ENCODE results near the gene DSC1.

Gene DSC1

GRCh38 chr18:31204166-31204565 lies 41.5 kb upstream of the DSC1 start:
- no peak overlapping the region for H3K27ac ChIP-seq (ENCODE audit: low read length)
- H3K79me2 ChIP-seq (ENCODE audit: low read length) = no peaks in the 10 kb centered on the region
- no peaks in the 10 kb centered on the region for H3K9me3 ChIP-seq (ENCODE audit: insufficient read depth, low read length)
- H3K9ac ChIP-seq (ENCODE audit: low read length) = no peak overlapping the region
- no peak for TF ChIP-seq EZH2phosphoT487 (IDR thresholded peaks at IDR 0.05; ENCODE audit: low read depth)
- TF ChIP-seq, protein P1, sequence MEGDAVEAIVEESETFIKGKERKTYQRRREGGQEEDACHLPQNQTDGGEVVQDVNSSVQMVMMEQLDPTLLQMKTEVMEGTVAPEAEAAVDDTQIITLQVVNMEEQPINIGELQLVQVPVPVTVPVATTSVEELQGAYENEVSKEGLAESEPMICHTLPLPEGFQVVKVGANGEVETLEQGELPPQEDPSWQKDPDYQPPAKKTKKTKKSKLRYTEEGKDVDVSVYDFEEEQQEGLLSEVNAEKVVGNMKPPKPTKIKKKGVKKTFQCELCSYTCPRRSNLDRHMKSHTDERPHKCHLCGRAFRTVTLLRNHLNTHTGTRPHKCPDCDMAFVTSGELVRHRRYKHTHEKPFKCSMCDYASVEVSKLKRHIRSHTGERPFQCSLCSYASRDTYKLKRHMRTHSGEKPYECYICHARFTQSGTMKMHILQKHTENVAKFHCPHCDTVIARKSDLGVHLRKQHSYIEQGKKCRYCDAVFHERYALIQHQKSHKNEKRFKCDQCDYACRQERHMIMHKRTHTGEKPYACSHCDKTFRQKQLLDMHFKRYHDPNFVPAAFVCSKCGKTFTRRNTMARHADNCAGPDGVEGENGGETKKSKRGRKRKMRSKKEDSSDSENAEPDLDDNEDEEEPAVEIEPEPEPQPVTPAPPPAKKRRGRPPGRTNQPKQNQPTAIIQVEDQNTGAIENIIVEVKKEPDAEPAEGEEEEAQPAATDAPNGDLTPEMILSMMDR (IDR thresholded peaks at IDR 0.05; ENCODE audit: low read depth, low read length) = no peak
- H3K4me1 ChIP-seq (ENCODE audit: low read length) = no peaks in the 10 kb centered on the region
- no peak overlapping the region for H2AFZ ChIP-seq (ENCODE audit: low read depth, low read length)
- H3K4me3 ChIP-seq (ENCODE audit: low read length) = no peak overlapping the region
- H4K20me1 ChIP-seq (ENCODE audit: insufficient read depth, low read length) = no peaks in the 10 kb centered on the region
- H3K36me3 ChIP-seq (replicated peaks; ENCODE audit: low read depth, low read length) = no peaks in the 10 kb centered on the region
- no peak overlapping the region for H3K4me2 ChIP-seq (ENCODE audit: low read length)
- H3K27me3 ChIP-seq (ENCODE audit: low read depth, low read length) = no peaks in the 10 kb centered on the region

- Histone ChIP-seq H3K79me2 (ENCODE audit: low read length) (no peaks in the 10 kb centered on the region), H3K9me3 (ENCODE audit: insufficient read depth, low read length) (no peaks in the 10 kb centered on the region), H3K36me3 (replicated peaks; ENCODE audit: low read depth, low read length) (no peaks in the 10 kb centered on the region), H3K4me2 (ENCODE audit: low read length) (no peak overlapping the region), H3K27ac (ENCODE audit: low read length) (no peak overlapping the region), H4K20me1 (ENCODE audit: insufficient read depth, low read length) (no peaks in the 10 kb centered on the region), H3K4me1 (ENCODE audit: low read length) (no peaks in the 10 kb centered on the region), H2AFZ (ENCODE audit: low read depth, low read length) (no peak overlapping the region), H3K9ac (ENCODE audit: low read length) (no peak overlapping the region), H3K27me3 (ENCODE audit: low read depth, low read length) (no peaks in the 10 kb centered on the region), H3K4me3 (ENCODE audit: low read length) (no peak overlapping the region)
- no peak for TF ChIP-seq EZH2phosphoT487 (IDR thresholded peaks at IDR 0.05; ENCODE audit: low read depth)
Observed at GRCh38 chr18:31203794-31204148, 41.1 kb upstream of the DSC1 start.

DNA sequence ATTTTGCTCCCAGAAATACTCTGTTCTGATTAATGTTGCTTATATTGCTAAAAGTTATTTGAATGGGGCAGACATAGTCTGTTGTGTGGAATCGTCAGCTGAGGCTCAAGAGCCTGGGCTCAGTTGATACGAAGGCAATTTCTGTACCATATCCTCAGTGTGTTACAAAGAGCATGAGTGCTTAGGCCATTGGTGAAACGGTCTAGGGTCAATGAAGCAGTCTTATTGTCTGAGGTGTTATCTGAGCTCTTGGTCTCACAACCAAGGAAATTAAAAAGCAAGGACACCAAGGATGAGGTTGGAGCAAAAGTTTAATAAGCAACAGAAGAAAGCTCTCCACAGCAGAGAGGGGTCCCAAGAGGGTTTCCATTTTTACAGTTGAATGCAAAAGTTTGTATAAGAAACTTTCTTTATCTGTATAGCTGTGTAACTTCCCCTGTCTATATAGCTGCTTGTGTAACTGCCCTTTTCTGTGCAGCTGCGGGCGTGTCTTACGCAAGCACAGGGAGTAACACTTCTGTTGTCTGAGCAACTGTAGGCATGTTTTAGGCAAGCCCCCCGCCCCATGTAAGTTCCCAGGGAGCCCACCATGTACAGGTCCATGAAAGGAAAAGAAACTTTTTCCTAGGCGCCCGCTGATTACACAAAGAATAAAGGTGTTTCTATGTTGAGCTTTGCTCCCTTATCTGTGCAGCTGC lies 40.6 kb upstream of the DSC1 start:
- no peak overlapping the region for H3K9ac ChIP-seq (ENCODE audit: low read length)
- H3K9me3 ChIP-seq (ENCODE audit: insufficient read depth, low read length) = no peaks in the 10 kb centered on the region
- H2AFZ ChIP-seq (ENCODE audit: low read depth, low read length) = no peak overlapping the region

GRCh38 chr18:31199190-31199769 lies 36.6 kb upstream of the DSC1 start:
- H3K27me3 ChIP-seq (ENCODE audit: low read depth, low read length) = no peaks in the 10 kb centered on the region
- TF ChIP-seq, protein P1 (IDR thresholded peaks at IDR 0.05; ENCODE audit: low read depth, low read length) = no peak
- no peak for TF ChIP-seq EZH2phosphoT487 (IDR thresholded peaks at IDR 0.05; ENCODE audit: low read depth)
- no peaks in the 10 kb centered on the region for H3K36me3 ChIP-seq (replicated peaks; ENCODE audit: low read depth, low read length)
- H3K4me2 ChIP-seq (ENCODE audit: low read length) = no peak overlapping the region
- no peak overlapping the region for H3K27ac ChIP-seq (ENCODE audit: low read length)
- no peak overlapping the region for H3K4me3 ChIP-seq (ENCODE audit: low read length)
- H3K9me3 ChIP-seq (ENCODE audit: insufficient read depth, low read length) = no peaks in the 10 kb centered on the region
- H2AFZ ChIP-seq (ENCODE audit: low read depth, low read length) = no peak overlapping the region
- H3K4me1 ChIP-seq (ENCODE audit: low read length) = no peaks in the 10 kb centered on the region
- H3K9ac ChIP-seq (ENCODE audit: low read length) = no peak overlapping the region
- H4K20me1 ChIP-seq (ENCODE audit: insufficient read depth, low read length) = no peaks in the 10 kb centered on the region
- H3K79me2 ChIP-seq (ENCODE audit: low read length) = no peaks in the 10 kb centered on the region

More for the DNA sequence above, 40.6 kb upstream of the DSC1 start:
- Histone ChIP-seq H3K4me3 (ENCODE audit: low read length) (no peak overlapping the region), H4K20me1 (ENCODE audit: insufficient read depth, low read length) (no peaks in the 10 kb centered on the region), H3K27ac (ENCODE audit: low read length) (no peak overlapping the region), H3K4me2 (ENCODE audit: low read length) (no peak overlapping the region), H3K36me3 (replicated peaks; ENCODE audit: low read depth, low read length) (no peaks in the 10 kb centered on the region), H3K79me2 (ENCODE audit: low read length) (no peaks in the 10 kb centered on the region), H3K4me1 (ENCODE audit: low read length) (no peaks in the 10 kb centered on the region), H3K27me3 (ENCODE audit: low read depth, low read length) (no peaks in the 10 kb centered on the region)
- TF ChIP-seq EZH2phosphoT487 (IDR thresholded peaks at IDR 0.05; ENCODE audit: low read depth) = no peak
- TF ChIP-seq, protein P1 (IDR thresholded peaks at IDR 0.05; ENCODE audit: low read depth, low read length) = no peak

Data from OCI-LY3 (cell line).